KBM-7 (cell line): ENCODE results near the gene ATP9B.
"Not testable (repeated sequence)": the region's sequence is repeated elsewhere in the genome, so short reads cannot be mapped to it uniquely, and the experiment has no call there.

Source experiments
- DNase-seq: peaks from one replicate; pipeline ENCODE4 v3.0.0-alpha.2; 2015
- in situ Hi-C: fragments of 300-500 bp; cut with MboI; formaldehyde crosslinking; loops from 2 replicates; pipeline ENCODE4 v1.14.3; 2020; ENCODE audit warnings: low sequenced_read_pairs, low pct_unique_long_range_greater_than_20kb, mixed read lengths

ATP9B gene

GRCh38 chr18:79257480-79257879 is 188.3 kb downstream of the ATP9B start:
- no peak for DNase-seq
- in situ Hi-C loops, result no loop called here

- peak; percentile 20 for DNase-seq
Measured at GRCh38 chr18:79258447-79258846, 189.3 kb downstream of the ATP9B start.

GRCh38 chr18:79259218-79259617 is 190.0 kb downstream of the ATP9B start:
- in situ Hi-C loops, result no loop called here
- DNase-seq, result peak; percentile 13

More at GRCh38 chr18:79258447-79258846, 189.3 kb downstream of the ATP9B start:
- in situ Hi-C loops, result no loop called here

- in situ Hi-C loops, result no loop called here
- peak; percentile 19 for DNase-seq
Measured at GRCh38 chr18:79260023-79260422, 190.8 kb downstream of the ATP9B start.

GRCh38 chr18:79260510-79260909 is 191.3 kb downstream of the ATP9B start:
- DNase-seq, result peak; percentile 40
- in situ Hi-C loops, result no loop called here

- DNase-seq, in situ Hi-C loops: not testable (repeated sequence)
Measured at GRCh38 chr18:79265068-79265467, 195.9 kb downstream of the ATP9B start.

GRCh38 chr18:79271812-79272211 is 202.6 kb downstream of the ATP9B start:
- in situ Hi-C loops, result not testable (repeated sequence)

GRCh38 chr18:79272916-79273315 is 203.7 kb downstream of the ATP9B start:
- in situ Hi-C loops, result no loop called here
- no peak for DNase-seq

More at GRCh38 chr18:79271812-79272211, 202.6 kb downstream of the ATP9B start:
- not testable (repeated sequence) for DNase-seq

- in situ Hi-C loops, result no loop called here
- no peak for DNase-seq
Measured at GRCh38 chr18:79274823-79275222, 205.6 kb downstream of the ATP9B start.

GRCh38 chr18:79275461-79275860 is 206.3 kb downstream of the ATP9B start:
- in situ Hi-C loops, result no loop called here
- DNase-seq, result no peak

- DNase-seq, result no peak
- in situ Hi-C loops, result no loop called here
Measured at GRCh38 chr18:79275992-79276391, 206.8 kb downstream of the ATP9B start.

- in situ Hi-C loops, result no loop called here
Measured at GRCh38 chr18:79278896-79279295, 209.7 kb downstream of the ATP9B start.

GRCh38 chr18:79283131-79283810 is 214.1 kb downstream of the ATP9B start:
- in situ Hi-C loops, result no loop called here
- DNase-seq, result no peak

More at GRCh38 chr18:79278896-79279295, 209.7 kb downstream of the ATP9B start:
- no peak for DNase-seq

GRCh38 chr18:79283929-79284328 is 214.7 kb downstream of the ATP9B start:
- DNase-seq, result no peak
- in situ Hi-C loops, result no loop called here

GRCh38 chr18:79285191-79285590 is 216.0 kb downstream of the ATP9B start:
- DNase-seq, in situ Hi-C loops: not testable (repeated sequence)

- in situ Hi-C loops, DNase-seq: not testable (repeated sequence)
Measured at GRCh38 chr18:79290409-79290808, 221.2 kb downstream of the ATP9B start.

GRCh38 chr18:79290876-79291275 is 221.7 kb downstream of the ATP9B start:
- in situ Hi-C loops, result no loop called here
- no peak for DNase-seq

- in situ Hi-C loops, result no loop called here
- DNase-seq, result no peak
Measured at GRCh38 chr18:79294235-79294634, 225.0 kb downstream of the ATP9B start.

GRCh38 chr18:79299272-79299671 is 230.1 kb downstream of the ATP9B start:
- no peak for DNase-seq
- in situ Hi-C loops, result no loop called here

- DNase-seq, result no peak
- in situ Hi-C loops, result no loop called here
Measured at GRCh38 chr18:79299711-79300110, 230.5 kb downstream of the ATP9B start.

- no peak for DNase-seq
- in situ Hi-C loops, result no loop called here
Measured at GRCh38 chr18:79300413-79300812, 231.2 kb downstream of the ATP9B start.
